Muscle of leg (tissue), 11 donors: ENCODE data around the gene TBC1D26. TPM values are rescaled to one million over a fixed set of nuclear protein-coding genes. Genes with fewer than 3 reads are reported as not detected.
"Not testable (repeated sequence)": the region's sequence is repeated elsewhere in the genome, so short reads cannot be mapped to it uniquely, and the experiment has no call there.

ENCODE experiments used
- DNase-seq: peaks from one replicate; pipeline ENCODE4 v3.0.0; 2013
- H3K27ac ChIP-seq: one replicate; pipeline ENCODE4 v1.5.1; 2013; ENCODE audit warnings: mild to moderate bottlenecking, low read length, control low read depth
- H3K27me3 ChIP-seq: one replicate; pipeline ENCODE4 v1.6.1; 2013; ENCODE audit warnings: low read length; ENCODE audit not compliant: control insufficient read depth, insufficient read depth
- H3K36me3 ChIP-seq: one replicate; pipeline ENCODE4 v1.6.1; 2013; ENCODE audit warnings: low read length; ENCODE audit not compliant: control insufficient read depth, insufficient read depth
- H3K4me1 ChIP-seq: one replicate; pipeline ENCODE4 v1.6.1; 2013; ENCODE audit warnings: low read length; ENCODE audit not compliant: control insufficient read depth, insufficient read depth
- H3K4me3 ChIP-seq: one replicate; pipeline ENCODE4 v1.5.1; 2013; ENCODE audit warnings: low read length, control low read depth
- H3K9me3 ChIP-seq: replicated peaks from 2 replicates; pipeline ENCODE4 v1.6.1; 2013; ENCODE audit warnings: low read depth, low read length; ENCODE audit not compliant: control insufficient read depth
- WGBS: methylation state at CpG from one replicate; pipeline ENCODE4 v1.1.5; 2013; ENCODE audit warnings: missing lambda C conversion rate; ENCODE audit not compliant: insufficient coverage; 5-methylcytosine and 5-hydroxymethylcytosine counted together
- polyA plus RNA-seq, 8 donors: library from polyadenylated mRNA; unstranded; fragments of 120-200 nt; gene quantifications; one replicate each; pipeline versions ENCODE4 v1.2.1 to v1.2.3, GENCODE V29; 2013; ENCODE audit warnings: inconsistent platforms in 1 of 8, low replicate concordance in 1 of 8; ENCODE audit not compliant: insufficient read length in 8 of 8, insufficient read depth in 1 of 8
- total RNA-seq: library from RNA; stranded (reverse); fragments of 120-200 nt; gene quantifications from one replicate; pipeline ENCODE4 v1.2.4, GENCODE V29; 2013

The TBC1D26 gene
- total and polyA plus RNA-seq, 9 donors: 0.23 to 0.66 (median 0.37) TPM; not detected in 1

DNA sequence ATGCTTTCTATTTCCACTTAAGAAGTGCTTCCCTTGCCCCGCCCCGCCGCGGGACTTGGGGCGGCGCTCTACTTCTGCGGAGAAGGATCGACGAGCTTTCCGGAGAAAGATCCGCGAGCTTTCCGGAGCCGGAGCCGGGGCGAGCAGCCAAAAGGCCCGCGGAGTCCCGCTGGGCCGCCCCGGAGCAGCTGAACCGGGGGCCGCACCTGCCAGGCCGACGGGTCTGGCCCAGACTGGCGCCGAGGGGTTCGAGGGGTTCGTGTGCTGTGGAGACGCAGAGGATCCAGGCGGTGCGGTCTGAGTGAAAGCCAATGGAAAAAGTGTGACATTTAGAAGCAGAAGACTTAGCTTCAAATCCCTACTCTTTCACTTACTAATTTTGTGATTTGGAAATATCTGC lies 50.8 kb downstream of the TBC1D26 start:
- no peaks in the 10 kb centered on the region for H3K36me3 ChIP-seq
- H3K4me3 ChIP-seq: peak overlapping the region; percentile 26
- WGBS: 4% methylated on average over 19 of the region's 32 CpGs
- DNase-seq: peak; percentile 88
- H3K27me3 ChIP-seq: no peaks in the 10 kb centered on the region
- peaks cover 5% of the 10 kb centered on the region for H3K4me1 ChIP-seq
- H3K9me3 ChIP-seq: no peaks in the 10 kb centered on the region
- peak overlapping the region; percentile 7 for H3K27ac ChIP-seq

DNA sequence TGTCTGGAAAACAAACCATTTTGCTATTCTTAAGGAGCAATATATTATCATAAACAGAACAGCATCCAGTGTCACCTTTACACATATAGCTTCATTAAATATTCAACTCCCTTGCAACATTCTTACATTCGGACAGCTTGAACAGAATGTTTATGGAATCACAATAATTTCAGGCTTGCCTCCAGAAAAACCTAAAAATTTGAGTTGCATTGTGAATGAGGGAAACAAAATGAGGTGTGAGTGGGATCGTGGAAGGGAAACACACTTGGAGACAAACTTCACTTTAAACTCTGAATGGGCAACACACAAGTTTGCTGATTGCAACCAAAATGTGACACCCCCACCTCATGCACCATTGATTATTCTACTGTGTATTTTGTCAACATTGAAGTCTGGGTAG lies 51.4 kb downstream of the TBC1D26 start:
- WGBS: no CpG with 5 or more reads among the region's 2 CpGs
- Histone ChIP-seq H3K4me3 (no peak overlapping the region), H3K4me1 (peaks cover 5% of the 10 kb centered on the region), H3K27ac (no peak overlapping the region), H3K27me3 (no peaks in the 10 kb centered on the region), H3K36me3 (no peaks in the 10 kb centered on the region), H3K9me3 (no peaks in the 10 kb centered on the region)
- no peak for DNase-seq

DNA sequence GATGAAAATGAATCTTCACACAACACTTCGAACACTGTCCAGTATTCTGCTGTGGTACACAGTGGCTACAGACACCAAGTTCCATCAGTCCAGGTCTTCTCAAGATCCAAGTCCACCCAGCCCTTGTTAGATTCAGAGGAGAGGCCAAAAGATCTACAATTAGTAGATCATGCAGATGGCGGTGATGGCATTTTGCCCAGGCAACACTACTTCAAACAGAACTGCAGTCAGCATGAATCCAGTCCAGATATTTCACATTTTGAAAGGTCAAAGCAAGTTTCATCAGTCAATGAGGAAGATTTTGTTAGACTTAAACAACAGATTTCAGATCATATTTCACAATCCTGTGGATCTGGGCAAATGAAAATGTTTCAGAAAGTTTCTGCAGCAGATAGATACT lies 52.3 kb downstream of the TBC1D26 start:
- 100% methylated on average over 1 of the region's 2 CpGs for WGBS
- not testable (repeated sequence) for H3K9me3 ChIP-seq, H3K27ac ChIP-seq, H3K4me1 ChIP-seq, H3K27me3 ChIP-seq, H3K4me3 ChIP-seq, H3K36me3 ChIP-seq
- peak; percentile 34 for DNase-seq

DNA sequence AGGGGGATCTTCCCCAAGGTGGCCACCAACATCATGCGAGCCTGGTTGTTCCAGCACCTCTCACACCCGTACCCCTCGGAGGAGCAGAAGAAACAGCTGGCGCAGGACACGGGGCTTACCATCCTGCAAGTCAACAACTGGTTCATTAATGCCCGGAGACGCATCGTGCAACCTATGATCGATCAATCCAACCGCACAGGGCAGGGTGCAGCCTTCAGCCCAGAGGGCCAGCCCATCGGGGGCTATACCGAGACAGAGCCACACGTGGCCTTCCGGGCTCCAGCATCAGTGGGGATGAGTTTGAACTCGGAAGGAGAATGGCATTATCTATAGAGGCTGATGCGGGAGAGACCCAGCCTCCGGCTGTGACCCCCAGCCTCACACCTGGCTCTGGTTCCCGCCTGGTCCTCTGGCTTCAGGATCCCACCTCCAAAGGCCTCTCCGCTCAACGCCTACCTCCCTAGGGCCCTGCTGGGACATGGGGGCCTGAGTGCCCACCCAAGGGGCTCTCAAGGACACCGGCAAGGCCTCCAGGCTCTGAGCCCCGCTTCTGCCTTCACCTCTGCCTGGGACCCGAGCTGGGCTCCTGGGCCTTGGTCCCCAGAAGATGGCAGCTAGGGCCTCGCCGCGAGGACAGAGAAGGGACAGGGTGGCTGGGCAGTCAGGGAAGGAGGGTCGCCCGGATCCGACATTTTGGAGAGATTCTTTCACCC lies 55.4 kb downstream of the TBC1D26 start:
- not testable (repeated sequence) for H3K4me3 ChIP-seq, H3K36me3 ChIP-seq, DNase-seq, H3K27me3 ChIP-seq, H3K27ac ChIP-seq, H3K9me3 ChIP-seq, H3K4me1 ChIP-seq
- 95% methylated on average over 21 of the region's 29 CpGs for WGBS

DNA sequence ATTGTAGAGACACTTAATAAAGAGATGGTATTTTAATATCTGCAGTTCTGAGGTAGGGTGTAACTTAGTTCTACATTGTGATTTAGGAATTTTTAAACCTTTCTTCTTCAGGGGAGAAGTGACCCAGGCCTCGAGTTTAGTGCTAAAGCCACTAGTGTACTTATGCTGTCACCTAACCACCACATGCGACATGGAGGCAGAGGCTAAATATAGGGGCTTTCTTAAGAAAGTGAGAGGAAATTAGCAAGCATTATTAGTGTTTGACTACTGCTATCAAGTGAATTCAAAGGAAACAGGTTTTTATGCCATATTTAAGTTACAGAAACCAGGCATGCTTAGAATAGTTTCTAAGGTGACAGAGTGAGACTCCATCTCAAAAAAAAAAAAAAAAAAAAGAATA lies 56.3 kb downstream of the TBC1D26 start:
- not testable (repeated sequence) for H3K4me3 ChIP-seq, H3K36me3 ChIP-seq, H3K27me3 ChIP-seq, DNase-seq, H3K9me3 ChIP-seq, H3K27ac ChIP-seq, H3K4me1 ChIP-seq
- WGBS: no CpG with 5 or more reads among the region's 2 CpGs

Other genes with a start within 250 kb of the TBC1D26 start
- gene TVP23C, start 168.8 kb upstream of the TBC1D26 start, total RNA-seq: 15.6 TPM
- gene TVP23C, start 168.8 kb upstream of the TBC1D26 start, polyA plus RNA-seq: 10 to 100 TPM in 1 of 8 donors, 1 to 10 TPM in 7; 4.9 to 10.5 (median 9.2) TPM
- 1.3 TPM for gene FBXW10B, start 112.6 kb upstream of the TBC1D26 start, total RNA-seq
- 1 to 10 TPM in 6 of 8 donors, under 1 TPM in 2; 0.59 to 2.5 (median 1.3) TPM for gene FBXW10B, start 112.6 kb upstream of the TBC1D26 start, polyA plus RNA-seq
- 48.7 TPM for gene TRIM16, start 48.0 kb upstream of the TBC1D26 start, total RNA-seq
- 10 to 100 TPM; 38.9 to 57.1 (median 46.0) TPM for gene TRIM16, start 48.0 kb upstream of the TBC1D26 start, polyA plus RNA-seq
- gene ZNF286A, start 32.5 kb upstream of the TBC1D26 start, total RNA-seq: 32.2 TPM
- 10 to 100 TPM; 19.9 to 29.6 (median 25.1) TPM for gene ZNF286A, start 32.5 kb upstream of the TBC1D26 start, polyA plus RNA-seq
- 2.1 TPM for gene ADORA2B, start 212.8 kb downstream of the TBC1D26 start, total RNA-seq
- 1 to 10 TPM; 2.9 to 5.6 (median 4.0) TPM for gene ADORA2B, start 212.8 kb downstream of the TBC1D26 start, polyA plus RNA-seq